Left renal cortex interstitium (tissue), 4 donors: ENCODE measurements around the gene UBASH3B. TPM values are rescaled to one million over a fixed set of nuclear protein-coding genes. Genes with fewer than 3 reads are reported as not detected.

Experiments used
- polyA plus RNA-seq, 4 donors: library from polyadenylated mRNA; unstranded; fragments of 120-200 nt; gene quantifications; one replicate each; pipeline ENCODE4 v1.2.1, GENCODE V29; 2013; ENCODE audit not compliant: insufficient read length in 4 of 4

The UBASH3B gene
- polyA plus RNA-seq, 4 donors, result 6.9 to 8.9 (median 7.3) TPM

Other genes starting within 250 kb of the UBASH3B start
- under 1 TPM in 2 of 4 donors, not detected in 2; 0.05 to 0.14 TPM for gene CRTAM, start 182.8 kb downstream of the UBASH3B start, polyA plus RNA-seq
- gene JHY, start 227.0 kb downstream of the UBASH3B start, polyA plus RNA-seq, result 10 to 100 TPM; 11.2 to 13.9 (median 12.6) TPM